ENCODE results near the gene MAMDC4.

DNA sequence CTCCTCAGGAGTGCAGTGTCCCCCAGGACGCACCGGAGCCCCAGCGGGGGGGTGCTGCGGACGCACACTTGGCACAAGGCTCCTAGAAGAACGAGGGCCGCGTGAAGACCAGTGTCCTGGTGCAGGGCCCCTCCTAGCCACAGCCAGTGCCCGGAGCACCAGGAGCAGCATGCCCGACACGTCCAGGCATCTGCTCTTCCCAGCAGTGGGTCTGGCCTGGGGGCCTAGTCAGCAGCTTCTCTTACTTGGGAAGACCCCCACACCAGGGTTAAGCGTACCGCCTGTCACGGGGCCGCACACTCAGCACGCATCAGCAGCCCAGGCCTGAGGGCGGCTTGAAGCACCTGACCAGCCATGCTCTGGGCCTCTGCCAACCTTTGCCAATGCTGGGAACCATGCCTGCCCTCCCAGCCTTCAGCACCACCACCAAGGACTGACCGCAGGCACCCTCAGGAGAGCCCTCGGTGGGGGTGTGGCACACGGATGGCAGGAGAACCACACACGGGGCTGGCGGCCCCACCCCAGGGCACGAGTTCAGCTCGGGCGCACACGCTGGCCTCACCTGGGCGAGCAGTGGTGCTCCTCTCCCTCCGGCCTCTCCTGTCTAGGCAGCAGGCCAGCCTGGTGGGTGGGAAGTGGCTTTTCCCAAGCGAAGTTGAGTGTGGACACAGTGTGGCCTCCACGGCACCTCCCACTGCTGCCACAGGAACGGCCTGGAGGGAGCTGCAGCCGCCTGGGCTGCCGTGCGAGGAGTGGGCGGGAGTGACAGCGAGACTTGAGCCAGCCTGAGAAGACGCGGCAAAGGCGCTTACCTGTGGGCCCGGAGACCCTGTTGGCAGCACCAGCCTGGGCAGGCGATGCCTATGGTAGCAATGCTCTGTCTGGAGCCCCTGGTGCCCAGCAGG, 21.9 kb upstream of the MAMDC4 start:
- TF ChIP-seq, protein P1, sequence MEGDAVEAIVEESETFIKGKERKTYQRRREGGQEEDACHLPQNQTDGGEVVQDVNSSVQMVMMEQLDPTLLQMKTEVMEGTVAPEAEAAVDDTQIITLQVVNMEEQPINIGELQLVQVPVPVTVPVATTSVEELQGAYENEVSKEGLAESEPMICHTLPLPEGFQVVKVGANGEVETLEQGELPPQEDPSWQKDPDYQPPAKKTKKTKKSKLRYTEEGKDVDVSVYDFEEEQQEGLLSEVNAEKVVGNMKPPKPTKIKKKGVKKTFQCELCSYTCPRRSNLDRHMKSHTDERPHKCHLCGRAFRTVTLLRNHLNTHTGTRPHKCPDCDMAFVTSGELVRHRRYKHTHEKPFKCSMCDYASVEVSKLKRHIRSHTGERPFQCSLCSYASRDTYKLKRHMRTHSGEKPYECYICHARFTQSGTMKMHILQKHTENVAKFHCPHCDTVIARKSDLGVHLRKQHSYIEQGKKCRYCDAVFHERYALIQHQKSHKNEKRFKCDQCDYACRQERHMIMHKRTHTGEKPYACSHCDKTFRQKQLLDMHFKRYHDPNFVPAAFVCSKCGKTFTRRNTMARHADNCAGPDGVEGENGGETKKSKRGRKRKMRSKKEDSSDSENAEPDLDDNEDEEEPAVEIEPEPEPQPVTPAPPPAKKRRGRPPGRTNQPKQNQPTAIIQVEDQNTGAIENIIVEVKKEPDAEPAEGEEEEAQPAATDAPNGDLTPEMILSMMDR (IDR thresholded peaks at IDR 0.05; ENCODE audit: insufficient read depth, low read length): no peak
- no peak for TF ChIP-seq POLR2AphosphoS5 (IDR thresholded peaks at IDR 0.05; ENCODE audit: low read depth)
- TF ChIP-seq, protein P2, sequence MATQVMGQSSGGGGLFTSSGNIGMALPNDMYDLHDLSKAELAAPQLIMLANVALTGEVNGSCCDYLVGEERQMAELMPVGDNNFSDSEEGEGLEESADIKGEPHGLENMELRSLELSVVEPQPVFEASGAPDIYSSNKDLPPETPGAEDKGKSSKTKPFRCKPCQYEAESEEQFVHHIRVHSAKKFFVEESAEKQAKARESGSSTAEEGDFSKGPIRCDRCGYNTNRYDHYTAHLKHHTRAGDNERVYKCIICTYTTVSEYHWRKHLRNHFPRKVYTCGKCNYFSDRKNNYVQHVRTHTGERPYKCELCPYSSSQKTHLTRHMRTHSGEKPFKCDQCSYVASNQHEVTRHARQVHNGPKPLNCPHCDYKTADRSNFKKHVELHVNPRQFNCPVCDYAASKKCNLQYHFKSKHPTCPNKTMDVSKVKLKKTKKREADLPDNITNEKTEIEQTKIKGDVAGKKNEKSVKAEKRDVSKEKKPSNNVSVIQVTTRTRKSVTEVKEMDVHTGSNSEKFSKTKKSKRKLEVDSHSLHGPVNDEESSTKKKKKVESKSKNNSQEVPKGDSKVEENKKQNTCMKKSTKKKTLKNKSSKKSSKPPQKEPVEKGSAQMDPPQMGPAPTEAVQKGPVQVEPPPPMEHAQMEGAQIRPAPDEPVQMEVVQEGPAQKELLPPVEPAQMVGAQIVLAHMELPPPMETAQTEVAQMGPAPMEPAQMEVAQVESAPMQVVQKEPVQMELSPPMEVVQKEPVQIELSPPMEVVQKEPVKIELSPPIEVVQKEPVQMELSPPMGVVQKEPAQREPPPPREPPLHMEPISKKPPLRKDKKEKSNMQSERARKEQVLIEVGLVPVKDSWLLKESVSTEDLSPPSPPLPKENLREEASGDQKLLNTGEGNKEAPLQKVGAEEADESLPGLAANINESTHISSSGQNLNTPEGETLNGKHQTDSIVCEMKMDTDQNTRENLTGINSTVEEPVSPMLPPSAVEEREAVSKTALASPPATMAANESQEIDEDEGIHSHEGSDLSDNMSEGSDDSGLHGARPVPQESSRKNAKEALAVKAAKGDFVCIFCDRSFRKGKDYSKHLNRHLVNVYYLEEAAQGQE (IDR thresholded peaks at IDR 0.05; ENCODE audit: insufficient replicate concordance, low read depth): no peak
- TF ChIP-seq SPI1 (IDR thresholded peaks at IDR 0.05; ENCODE audit: borderline replicate concordance, low read depth): no peak
- TF ChIP-seq GABPA (IDR thresholded peaks at IDR 0.05; ENCODE audit: low read depth): no peak
